B cell (primary cell): Measurements from ENCODE around the gene TKTL1. TPM values are rescaled to one million over a fixed set of nuclear protein-coding genes. Genes with fewer than 3 reads are reported as not detected.

Experiments used
- ATAC-seq: fragments of 200-7000 bp; cut with Tn5 transposase; one replicate; pipeline ENCODE4 v1.10.0; 2021; ENCODE audit warnings: low read depth, mild to moderate bottlenecking, moderate number of reproducible peaks, moderate library complexity
- CTCF ChIA-PET: fragments of 350-600 bp; sonication (Branson Sonifier 250); formaldehyde crosslinking; loops from one replicate; lab custom pipeline; 2021; ENCODE audit warnings: antibody characterized with exemption, inconsistent platforms; lab: Charles Lee
- POLR2A ChIA-PET: fragments of 350-600 bp; sonication (Branson Sonifier 250); formaldehyde crosslinking; loops from one replicate; lab custom pipeline; 2021; ENCODE audit warnings: antibody characterized with exemption; lab: Charles Lee
- DNase-seq: peaks from one replicate; pipeline ENCODE4 v3.0.0; 2013
- H2AFZ ChIP-seq: 2 replicates; pipeline ENCODE4 v1.6.1; 2012; ENCODE audit warnings: mild to moderate bottlenecking, low read depth, low read length; ENCODE audit not compliant: insufficient read depth, poor library complexity, severe bottlenecking
- H3K27ac ChIP-seq, 2 donors: 1 replicate in 1 of 2; 2 replicates in 1 of 2; pipeline ENCODE4 v1.5.1; 2012 to 2013; ENCODE audit warnings: low read length in 2 of 2, mild to moderate bottlenecking in 2 of 2, moderate library complexity in 1 of 2
- H3K27me3 ChIP-seq, 4 experiments: fragments of 200-600 bp in 1 of 4; sonication (generic) in 1 of 4; replicated peaks in 1 of 4; 1 replicate in 2 of 4; 2 replicates in 2 of 4; pipeline versions ENCODE4 v1.6.1 to v1.7.0; 2013 to 2016; ENCODE audit warnings: low read length in 3 of 4, mild to moderate bottlenecking in 2 of 4, mixed read lengths in 1 of 4, moderate library complexity in 1 of 4; ENCODE audit not compliant: insufficient read depth in 4 of 4, control insufficient read depth in 3 of 4; ENCODE audit errors: control extremely low read depth in 1 of 4
- H3K36me3 ChIP-seq, 2 experiments: replicated peaks in 1 of 2; 1 replicate in 1 of 2; 2 replicates in 1 of 2; pipeline versions ENCODE4 v1.6.1 to v1.7.1; 2013; ENCODE audit warnings: low read length in 1 of 2; ENCODE audit not compliant: insufficient read depth in 2 of 2, control insufficient read depth in 1 of 2; ENCODE audit errors: control extremely low read depth in 1 of 2, extremely low read depth in 1 of 2
- H3K4me1 ChIP-seq, 2 donors: fragments of 200-600 bp in 1 of 2; sonication (generic) in 1 of 2; 1 replicate in 1 of 2; 2 replicates in 1 of 2; pipeline versions ENCODE4 v1.5.1 to v1.6.1; 2013 to 2017; ENCODE audit warnings: low read length in 2 of 2; ENCODE audit not compliant: control insufficient read depth in 2 of 2, insufficient read depth in 2 of 2
- H3K4me2 ChIP-seq: replicated peaks from 2 replicates; pipeline ENCODE3; 2012; ENCODE audit warnings: mild to moderate bottlenecking, low read depth, low read length; ENCODE audit not compliant: poor library complexity, severe bottlenecking
- H3K4me3 ChIP-seq, 5 experiments: fragments of 200-600 bp in 1 of 5; sonication (generic) in 1 of 5; 1 replicate in 3 of 5; 2 replicates in 2 of 5; pipeline versions ENCODE4 v1.5.1 to v1.7.0; 2011 to 2016; ENCODE audit warnings: low read length in 4 of 5, mild to moderate bottlenecking in 4 of 5, low read depth in 2 of 5, control low read depth in 1 of 5, moderate library complexity in 1 of 5; ENCODE audit not compliant: insufficient read depth in 1 of 5; ENCODE audit errors: control extremely low read depth in 1 of 5, extremely low read depth in 1 of 5
- H3K79me2 ChIP-seq: fragments of 200-600 bp; sonication (generic); one replicate; pipeline ENCODE4 v1.6.0; 2016; ENCODE audit warnings: low read length; ENCODE audit not compliant: control insufficient read depth, insufficient read depth
- H3K9ac ChIP-seq: fragments of 200-600 bp; sonication (generic); 2 replicates; pipeline ENCODE4 v1.6.1; 2017; ENCODE audit warnings: mild to moderate bottlenecking, low read length, moderate library complexity
- H3K9me3 ChIP-seq, 3 donors: one replicate each; pipeline versions ENCODE4 v1.6.1 to v1.7.1; 2013; ENCODE audit warnings: low read length in 2 of 3; ENCODE audit not compliant: control insufficient read depth in 2 of 3, insufficient read depth in 1 of 3; ENCODE audit errors: control extremely low read depth in 1 of 3
- H4K20me1 ChIP-seq: 2 replicates; pipeline ENCODE4 v1.6.0; 2012; ENCODE audit warnings: mild to moderate bottlenecking, low read length; ENCODE audit not compliant: insufficient read depth, control insufficient read depth, poor library complexity, severe bottlenecking
- H3K27ac Mint-ChIP-seq: one replicate; pipeline ENCODE4 v1.8.0; 2021; ENCODE audit warnings: mixed read lengths
- H3K27me3 Mint-ChIP-seq: one replicate; pipeline ENCODE4 v1.8.0; 2021; ENCODE audit warnings: mixed read lengths
- H3K4me1 Mint-ChIP-seq: one replicate; pipeline ENCODE4 v1.8.0; 2021; ENCODE audit warnings: mixed read lengths
- H3K4me3 Mint-ChIP-seq: one replicate; pipeline ENCODE4 v1.8.0; 2021; ENCODE audit warnings: mixed read lengths
- H3K9me3 Mint-ChIP-seq: one replicate; pipeline ENCODE4 v1.8.0; 2022; ENCODE audit warnings: mixed read lengths; ENCODE audit not compliant: insufficient read depth
- CTCF ChIP-seq: fragments of 200-600 bp; IDR thresholded peaks from one replicate; pipeline ENCODE4 v1.8.0; 2022; ENCODE audit warnings: antibody characterized with exemption, mild to moderate bottlenecking
- EZH2 ChIP-seq: IDR thresholded peaks from 2 replicates; pipeline ENCODE4 v1.6.1; 2012; ENCODE audit warnings: borderline replicate concordance, low read depth, mild to moderate bottlenecking, moderate library complexity, low read length; ENCODE audit not compliant: insufficient read depth, poor library complexity, severe bottlenecking
- WGBS: methylation state at CpG from one replicate; pipeline ENCODE4 v1.1.5; 2013; ENCODE audit warnings: missing lambda C conversion rate; ENCODE audit not compliant: insufficient coverage; 5-methylcytosine and 5-hydroxymethylcytosine counted together
- intact Hi-C: fragments of 100-400 bp; cut with micrococcal nuclease; formaldehyde crosslinking; loops from one replicate; pipeline ENCODE4 v1.10.0; 2022
- polyA plus RNA-seq: library from polyadenylated mRNA; depleted of rRNA; stranded (reverse); fragments of >200 nt; gene quantifications from 2 replicates; pipeline ENCODE4 v1.2.3, GENCODE V29; 2012
- total RNA-seq, 2 donors: library from RNA; stranded (reverse); fragments of 120-200 nt in 1 of 2; gene quantifications; 1 replicate in 1 of 2; 2 replicates in 1 of 2; pipeline versions ENCODE4 v1.2.3 to v1.2.4, GENCODE V29; 2013 to 2022

TKTL1 gene
- total and polyA plus RNA-seq, 2 donors (not counting 1 experiment from before 2014, with no cell fraction given) = 0.18 to 0.96 TPM

- peaks cover 0 to 84% of the 10 kb centered on the region in 2 experiments for H3K36me3 ChIP-seq
- H3K4me3 ChIP-seq = no peak overlapping the region
- Mint-ChIP-seq H3K27ac (no peak overlapping the region), H3K9me3 (no peaks in the 10 kb centered on the region), H3K4me3 (no peak overlapping the region), H3K27me3 (no peaks in the 10 kb centered on the region), H3K4me1 (peaks cover 6% of the 10 kb centered on the region)
- intact Hi-C loops = no loop called here
- H3K79me2 ChIP-seq = peaks cover 31% of the 10 kb centered on the region
- peaks cover 73% of the 10 kb centered on the region for H4K20me1 ChIP-seq
- WGBS = 98% methylated on average over 9 of the region's 11 CpGs
- peaks cover 0 to 5% of the 10 kb centered on the region in 2 donors for H3K4me1 ChIP-seq
- no peak overlapping the region for H3K27ac ChIP-seq
- H3K9me3 ChIP-seq = no peaks in the 10 kb centered on the region
- no peaks in the 10 kb centered on the region for H3K27me3 ChIP-seq
- ATAC-seq (no peak), DNase-seq (no peak)
- ChIA-PET CTCF (no interaction called here), POLR2A (interaction anchor here (1.6 kb wide), 1 partner anchor 11 kb away, joined by 3 read pairs; no protein-coding TSS in a partner anchor)
- TF ChIP-seq CTCF = no peak
- TF ChIP-seq EZH2 = no peak
- H3K9ac ChIP-seq = no peak overlapping the region
- no peak overlapping the region for H3K4me2 ChIP-seq
- no peak overlapping the region for H2AFZ ChIP-seq
Measured at GRCh38 chrX:154358011-154358410, 62.4 kb downstream of the TKTL1 start.

- Histone ChIP-seq H2AFZ (no peak overlapping the region), H3K4me2 (no peak overlapping the region), H3K9ac (no peak overlapping the region), H3K4me1 (no peaks in the 10 kb centered on the region), H3K79me2 (peaks cover 31% of the 10 kb centered on the region), H3K36me3 (peaks cover 0 to 81% of the 10 kb centered on the region in 2 experiments), H3K9me3 (no peaks in the 10 kb centered on the region), H3K27ac (no peak overlapping the region), H3K4me3 (no peak overlapping the region), H4K20me1 (peaks cover 73% of the 10 kb centered on the region), H3K27me3 (no peaks in the 10 kb centered on the region)
- ChIA-PET CTCF (no interaction called here), POLR2A (interaction anchor here (1.6 kb wide), 1 partner anchor 11 kb away, joined by 3 read pairs; no protein-coding TSS in a partner anchor)
- H3K9me3 Mint-ChIP-seq = no peaks in the 10 kb centered on the region
- TF ChIP-seq EZH2 (no peak), CTCF (no peak)
- H3K27me3 Mint-ChIP-seq = no peaks in the 10 kb centered on the region
- peaks cover 4% of the 10 kb centered on the region for H3K4me1 Mint-ChIP-seq
- intact Hi-C loops = no loop called here
- DNase-seq (no peak), ATAC-seq (no peak)
- 98% methylated on average over 5 of the region's 6 CpGs for WGBS
- H3K4me3 Mint-ChIP-seq = no peak overlapping the region
- no peak overlapping the region for H3K27ac Mint-ChIP-seq
Measured at GRCh38 chrX:154358829-154359228, 63.2 kb downstream of the TKTL1 start.
